Medulla oblongata (tissue), 1 donor: ENCODE measurements around the gene C1orf116.

Experiments
- DNase-seq: peaks from one replicate; pipeline ENCODE4 v3.0.0-alpha.2; 2015; ENCODE audit errors: extremely low spot score

C1orf116 gene

GRCh38 chr1:206998816-206999215, 33.7 kb downstream of the C1orf116 start:
- DNase-seq: no peak

- no peak for DNase-seq
Observed at GRCh38 chr1:206992790-206993189, 39.8 kb downstream of the C1orf116 start.

DNA sequence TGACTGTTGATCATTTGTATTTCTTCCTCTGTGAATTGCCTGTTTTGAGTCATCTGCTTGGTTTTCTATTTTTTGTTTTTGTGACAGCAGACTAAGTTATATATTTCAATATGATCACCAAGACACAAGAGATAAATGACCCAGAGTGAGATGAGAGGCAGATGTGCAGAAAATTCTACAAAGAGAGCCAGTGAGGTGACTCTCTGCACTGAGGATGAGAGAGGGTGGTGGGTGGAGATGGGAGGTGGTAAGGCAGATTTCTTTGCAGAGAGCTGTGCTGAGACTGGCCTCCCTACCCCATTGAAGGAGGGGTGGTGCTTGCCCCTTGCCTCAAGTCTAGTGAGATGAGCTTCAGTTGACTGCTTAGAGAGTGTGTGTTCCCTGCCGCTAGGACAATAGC, 44.7 kb downstream of the C1orf116 start:
- no peak for DNase-seq

GRCh38 chr1:206986885-206987284, 45.7 kb downstream of the C1orf116 start:
- DNase-seq: no peak

GRCh38 chr1:206986402-206986801, 46.2 kb downstream of the C1orf116 start:
- DNase-seq: no peak

DNA sequence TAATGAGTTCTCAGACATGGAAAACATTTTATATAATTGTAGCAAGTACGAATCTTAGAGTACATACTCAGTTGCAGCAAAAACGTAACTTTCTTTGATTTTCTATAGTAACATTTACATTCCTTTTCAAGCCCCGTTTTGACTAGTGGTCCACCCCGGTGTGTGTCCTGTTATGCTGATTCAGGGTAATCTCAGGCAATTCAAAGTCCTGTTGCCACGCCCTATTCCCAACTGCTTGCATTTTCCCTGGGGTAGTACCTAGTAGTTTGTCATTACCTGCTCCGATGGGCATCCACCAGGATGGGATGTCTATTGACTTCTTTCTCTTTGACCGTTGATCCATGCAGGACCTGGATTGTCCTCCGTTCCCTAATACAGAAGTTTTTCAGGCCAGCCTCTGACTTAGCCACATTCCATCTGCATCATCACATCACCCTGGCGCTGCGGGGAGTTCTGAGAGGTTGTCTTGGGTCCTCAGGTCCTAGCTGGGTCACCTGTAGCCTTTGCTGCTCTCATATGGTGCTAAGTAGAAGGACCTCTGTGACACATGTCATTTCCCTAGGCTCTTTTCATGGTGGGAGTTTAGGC, 47.3 kb downstream of the C1orf116 start:
- DNase-seq: no peak

DNA sequence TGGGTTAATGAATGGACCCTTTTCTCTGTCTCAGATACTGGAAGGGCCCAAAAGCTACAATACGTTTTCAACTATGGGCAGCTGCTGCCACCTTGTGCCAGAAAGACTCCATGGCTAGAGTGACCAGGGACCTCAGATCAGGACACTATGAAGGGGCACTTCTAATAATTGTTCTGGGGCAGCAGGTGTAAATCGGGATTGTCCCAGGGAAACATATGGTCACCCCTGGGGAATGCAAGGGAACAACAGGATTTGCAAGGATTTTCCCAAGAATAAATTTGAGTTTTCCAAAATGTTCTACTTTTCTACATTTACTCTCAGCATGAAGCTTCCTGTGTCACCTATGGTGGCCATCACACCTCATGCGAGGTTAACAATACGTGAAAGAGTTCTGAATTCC, 50.3 kb downstream of the C1orf116 start:
- DNase-seq: peak; percentile 84

GRCh38 chr1:206979379-206980043, 53.0 kb downstream of the C1orf116 start:
- DNase-seq: peak; percentile 38

DNA sequence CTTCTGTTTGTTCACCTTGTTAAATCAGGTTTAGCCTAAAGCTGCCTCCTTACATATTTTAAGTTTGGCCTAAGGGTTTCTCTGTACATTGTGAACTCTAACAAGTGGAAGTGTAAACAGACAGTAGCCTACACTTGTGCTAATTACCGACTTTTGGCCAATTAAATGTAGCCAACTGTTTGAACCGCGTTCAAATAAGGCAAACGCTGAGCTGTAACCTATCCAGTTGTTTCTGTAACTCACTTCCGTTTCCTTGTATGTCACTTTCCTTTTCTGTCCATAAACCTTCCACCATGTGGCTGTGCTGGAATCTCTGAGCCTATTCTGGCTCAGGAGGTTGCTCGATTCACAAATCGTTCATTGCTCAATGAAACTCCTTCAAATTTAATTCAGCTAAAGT, 54.3 kb downstream of the C1orf116 start:
- no peak for DNase-seq

GRCh38 chr1:206975306-206975705, 57.2 kb downstream of the C1orf116 start:
- no peak for DNase-seq

GRCh38 chr1:206974140-206974539, 58.4 kb downstream of the C1orf116 start:
- DNase-seq: no peak

DNA sequence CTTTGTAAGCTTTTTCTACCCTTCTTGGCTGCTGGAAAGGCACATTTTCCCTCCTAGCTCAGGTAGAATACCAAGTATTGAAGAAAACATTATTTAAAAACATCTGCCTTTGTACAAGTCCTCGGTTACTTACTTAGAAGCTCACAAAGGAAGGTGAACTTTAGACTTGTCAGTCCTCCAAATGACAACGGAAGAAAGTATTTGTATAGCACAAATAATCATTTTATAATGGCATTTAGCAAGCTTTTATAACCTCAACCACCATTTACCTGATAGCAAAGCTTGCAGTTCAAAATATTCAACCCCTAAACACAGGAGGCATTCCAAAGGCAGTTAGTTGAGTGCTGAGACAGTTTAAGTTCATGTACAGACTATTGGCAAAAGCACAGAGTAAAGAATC, 59.8 kb downstream of the C1orf116 start:
- no peak for DNase-seq

- peak; percentile 53 for DNase-seq
Observed at GRCh38 chr1:206971029-206971655, 61.4 kb downstream of the C1orf116 start.

GRCh38 chr1:206970446-206970845, 62.1 kb downstream of the C1orf116 start, which contains the start of gene FCAMR:
Gene FCAMR, minus strand, starts transcription at chr1:206970460. Its CDS starts 335 bp downstream, at chr1:206970125.
- no peak for DNase-seq

DNA sequence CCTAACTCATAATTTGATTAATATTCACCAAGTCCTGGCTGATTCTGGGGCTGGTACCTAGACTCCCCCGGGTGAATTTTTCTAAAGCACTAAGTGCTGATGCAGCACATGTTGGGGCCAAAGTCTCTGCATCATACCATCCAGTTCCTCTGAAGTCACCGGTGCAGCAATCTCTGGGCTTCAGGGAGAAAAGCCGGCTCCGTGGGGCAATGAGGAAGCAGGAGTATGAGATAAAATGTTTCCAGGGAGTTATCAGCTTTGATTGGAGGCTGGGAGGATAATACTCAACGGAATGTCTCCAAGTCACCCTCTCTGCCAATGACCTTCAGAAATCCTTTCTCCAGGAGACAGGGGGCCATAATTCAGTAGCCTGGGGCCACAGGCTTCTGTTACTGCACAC, 63.5 kb downstream of the C1orf116 start:
- no peak for DNase-seq
